ENCODE data around the gene TRABD. TPM values are rescaled to one million over a fixed set of nuclear protein-coding genes. Genes with fewer than 3 reads are reported as not detected.

The TRABD gene
- total RNA-seq, 1 donor from 2014 or later, result 44.4 TPM

- DNase-seq (ENCODE audit: low spot score in 2 of 2, unreplicated experiment in 2 of 2), result no peak
- Mint-ChIP-seq H3K27me3 (ENCODE audit: low read depth) (no peaks in the 10 kb centered on the region), H3K4me1 (peaks cover 32% of the 10 kb centered on the region), H3K4me3 (no peak overlapping the region), H3K27ac (no peak overlapping the region), H3K36me3 (no peaks in the 10 kb centered on the region), H3K9me3 (no peaks in the 10 kb centered on the region)
- TF ChIP-seq CTCF (IDR thresholded peaks at IDR 0.05; ENCODE audit: unreplicated experiment), result no peak
These were observed 2.6 kb downstream of the TRABD start for GRCh38 chr22:50188356-50188755.

- DNase-seq (ENCODE audit: low spot score in 2 of 2, unreplicated experiment in 2 of 2), result no peak
- no peaks in the 10 kb centered on the region for H3K36me3 Mint-ChIP-seq
- peak overlapping the region; percentile 15 for H3K4me3 Mint-ChIP-seq
- H3K27ac Mint-ChIP-seq, result peak overlapping the region; percentile 50
- no peaks in the 10 kb centered on the region for H3K27me3 Mint-ChIP-seq (ENCODE audit: low read depth)
- H3K9me3 Mint-ChIP-seq, result no peaks in the 10 kb centered on the region
- no peak for TF ChIP-seq CTCF (IDR thresholded peaks at IDR 0.05; ENCODE audit: unreplicated experiment)
- H3K4me1 Mint-ChIP-seq, result peaks cover 29% of the 10 kb centered on the region
These were observed 3.6 kb downstream of the TRABD start for GRCh38 chr22:50189184-50189848.

GRCh38 chr22:50189849-50190181, 4.1 kb downstream of the TRABD start:
- Mint-ChIP-seq H3K4me1 (peaks cover 25% of the 10 kb centered on the region), H3K4me3 (peak overlapping the region; percentile 53), H3K27ac (peak overlapping the region; percentile 89)

GRCh38 chr22:50190182-50190940, 4.6 kb downstream of the TRABD start:
- H3K9me3 Mint-ChIP-seq, result no peaks in the 10 kb centered on the region
- H3K27ac Mint-ChIP-seq, result peak overlapping the region; percentile 43
- H3K36me3 Mint-ChIP-seq, result no peaks in the 10 kb centered on the region
- peak; percentile 16 for TF ChIP-seq CTCF (IDR thresholded peaks at IDR 0.05; ENCODE audit: unreplicated experiment)
- H3K4me3 Mint-ChIP-seq, result peak overlapping the region; percentile 55
- H3K27me3 Mint-ChIP-seq (ENCODE audit: low read depth), result no peaks in the 10 kb centered on the region
- DNase-seq (ENCODE audit: low spot score in 2 of 2, unreplicated experiment in 2 of 2), result peak in 1 of 2 experiments; percentile 70
- H3K4me1 Mint-ChIP-seq, result peaks cover 25% of the 10 kb centered on the region

More at GRCh38 chr22:50189849-50190181, 4.1 kb downstream of the TRABD start:
- no peaks in the 10 kb centered on the region for H3K27me3 Mint-ChIP-seq (ENCODE audit: low read depth)
- no peaks in the 10 kb centered on the region for H3K9me3 Mint-ChIP-seq
- no peak for TF ChIP-seq CTCF (IDR thresholded peaks at IDR 0.05; ENCODE audit: unreplicated experiment)
- no peak for DNase-seq (ENCODE audit: low spot score in 2 of 2, unreplicated experiment in 2 of 2)
- H3K36me3 Mint-ChIP-seq, result no peaks in the 10 kb centered on the region

- no peak for TF ChIP-seq CTCF (IDR thresholded peaks at IDR 0.05; ENCODE audit: unreplicated experiment)
- Mint-ChIP-seq H3K27ac (peak overlapping the region; percentile 87), H3K36me3 (no peaks in the 10 kb centered on the region), H3K9me3 (no peaks in the 10 kb centered on the region), H3K4me3 (peak overlapping the region; percentile 55), H3K27me3 (ENCODE audit: low read depth) (no peaks in the 10 kb centered on the region), H3K4me1 (peaks cover 23% of the 10 kb centered on the region)
- DNase-seq (ENCODE audit: low spot score in 2 of 2, unreplicated experiment in 2 of 2), result no peak
These were observed 5.4 kb downstream of the TRABD start for GRCh38 chr22:50190941-50191741.
